Psoas muscle (tissue), 8 donors: Measurements from ENCODE around the gene GPR68. TPM values are rescaled to one million over a fixed set of nuclear protein-coding genes. Genes with fewer than 3 reads are reported as not detected.
"Not testable (repeated sequence)": the region's sequence is repeated elsewhere in the genome, so short reads cannot be mapped to it uniquely, and the experiment has no call there.

Source experiments
- ATAC-seq, 4 donors: fragments of 200-7000 bp; cut with Tn5 transposase; one replicate each; pipeline ENCODE4 v1.9.1; 2020; ENCODE audit warnings: moderate library complexity in 3 of 4, mild to moderate bottlenecking in 2 of 4
- DNase-seq, 2 donors: peaks; one replicate each; pipeline ENCODE4 v3.0.0-alpha.2; 2020
- H3K27ac ChIP-seq: fragments of 200-600 bp; one replicate; pipeline ENCODE4 v1.8.0; 2022
- H3K27me3 ChIP-seq, 3 donors: fragments of 200-600 bp in 1 of 3; one replicate each; pipeline versions ENCODE4 v1.6.1 to v1.8.0; 2013 to 2022; ENCODE audit warnings: low read length in 2 of 3, mild to moderate bottlenecking in 2 of 3, moderate library complexity in 1 of 3; ENCODE audit not compliant: insufficient read depth in 3 of 3
- H3K36me3 ChIP-seq, 2 donors: fragments of 200-600 bp in 1 of 2; one replicate each; pipeline versions ENCODE4 v1.6.1 to v1.8.0; 2013 to 2022; ENCODE audit warnings: low read depth in 1 of 2, mild to moderate bottlenecking in 1 of 2, moderate library complexity in 1 of 2; ENCODE audit not compliant: insufficient read depth in 1 of 2
- H3K4me1 ChIP-seq: fragments of 200-600 bp; one replicate; pipeline ENCODE4 v1.8.0; 2022
- H3K4me3 ChIP-seq: fragments of 200-600 bp; one replicate; pipeline ENCODE4 v1.8.0; 2022; ENCODE audit warnings: mild to moderate bottlenecking
- H3K9me3 ChIP-seq: fragments of 200-600 bp; one replicate; pipeline ENCODE4 v1.8.0; 2022
- CTCF ChIP-seq: fragments of 200-600 bp; IDR thresholded peaks from one replicate; pipeline ENCODE4 v1.8.0; 2022; ENCODE audit warnings: antibody characterized with exemption
- WGBS, 3 donors: extraction: QIAGEN DNeasy Blood & Tissue Kit; methylation state at CpG; one replicate each; pipeline versions ENCODE4 v1.1.6 to v1.1.7; 2013; 5-methylcytosine and 5-hydroxymethylcytosine counted together
- intact Hi-C, 2 donors: fragments of 100-400 bp; cut with DNase I; formaldehyde crosslinking; loops; one replicate each; pipeline versions ENCODE4 v1.11.0 to v1.14.2; 2022
- polyA plus RNA-seq, 3 donors: library from polyadenylated mRNA; stranded (reverse); fragments of 200-250 nt; gene quantifications; one replicate each; pipeline ENCODE4 v1.2.3, GENCODE V29; 2013
- total RNA-seq, 4 donors: library from RNA; stranded (reverse); fragmentation: NEBNext Ultra II Directional in 2 of 4; extraction: Animal tissue kit (Norgen Biotek cat#: 25700) in 2 of 4; gene quantifications; one replicate each; pipeline versions ENCODE4 v1.2.1 to v1.2.4, GENCODE V29; 2021 to 2023
- donor health status: healthy with polysubstance abuse.
- donor health status: DM: no; HTN: no; CAD: no; lungs with moderate emphysema.
- donor health status: Bipolar disorder and iron deficiency.
- donor health status: healthy.
- donor health status: DM: yes; HTN: yes; CAD: no.
- donor health status: DM: no; HTN: no; CAD: no.
- donor health status: DM: no; HTN: no; CAD: no.
- donor health status: DM: yes; HTN: yes; CAD: no.

GPR68 gene
- total and polyA plus RNA-seq, 7 donors: 0.03 to 0.27 (median 0.16) TPM; not detected in 1

DNA sequence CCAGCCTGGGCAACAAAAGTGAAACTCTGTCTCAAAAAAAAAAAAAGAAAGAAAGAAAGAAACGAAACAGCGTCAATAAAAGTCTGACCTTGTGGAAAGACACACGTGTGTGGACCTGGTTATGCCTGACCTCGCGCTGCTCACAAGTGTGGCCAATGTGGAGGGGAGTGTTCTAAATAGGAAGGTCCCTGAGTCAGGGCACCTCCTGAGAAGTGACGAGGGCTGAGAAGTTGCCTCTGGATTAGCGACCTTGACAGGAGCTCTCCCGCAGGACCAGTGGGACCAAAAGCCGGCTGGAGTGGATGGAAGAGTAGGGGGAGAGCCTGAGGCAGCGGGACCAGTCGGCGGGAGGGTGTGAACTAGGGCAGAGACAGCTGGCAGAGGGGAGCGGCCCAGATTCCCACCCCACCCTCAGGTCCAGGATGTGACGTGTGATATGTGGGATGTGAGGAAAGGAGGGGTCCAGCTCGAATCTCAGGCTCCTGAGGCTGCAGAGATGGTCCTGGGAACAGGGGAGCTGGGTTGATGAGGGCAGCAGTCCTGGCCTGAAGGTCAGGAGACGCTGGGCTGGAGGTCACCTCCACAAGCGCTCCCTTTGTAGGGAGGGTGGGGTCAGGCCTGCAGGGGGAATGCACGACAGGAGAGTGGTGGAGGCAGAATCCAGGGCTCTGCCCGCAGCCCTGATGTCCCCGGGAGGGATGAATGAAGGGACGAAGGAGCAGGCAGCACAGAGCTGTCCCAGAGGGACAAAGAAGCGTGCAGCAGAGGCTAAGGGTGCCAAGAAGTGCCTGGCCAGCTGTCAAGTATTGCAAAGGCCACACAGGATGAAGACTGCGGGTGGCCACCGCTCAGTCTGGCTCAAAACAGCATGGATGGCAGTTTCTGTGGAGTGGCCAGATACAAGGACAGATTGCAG is 24.8 kb upstream of the GPR68 start:
- no peaks in the 10 kb centered on the region for H3K9me3 ChIP-seq
- intact Hi-C loops: no loop called here
- no peaks in the 10 kb centered on the region for H3K36me3 ChIP-seq
- H3K27ac ChIP-seq: no peak overlapping the region
- no peak overlapping the region for H3K4me3 ChIP-seq
- 21 to 30% (median 23%) methylated on average over 24 of the region's 24 CpGs for WGBS, 3 donors
- TF ChIP-seq CTCF: no peak
- DNase-seq (peak in 1 of 2 donors; percentile 70), ATAC-seq (peak in 3 of 4 donors; percentile 43 to 57 (median 49))
- H3K27me3 ChIP-seq: peaks cover 0 to 14% (median 2%) of the 10 kb centered on the region in 3 donors
- peaks cover 4% of the 10 kb centered on the region for H3K4me1 ChIP-seq

DNA sequence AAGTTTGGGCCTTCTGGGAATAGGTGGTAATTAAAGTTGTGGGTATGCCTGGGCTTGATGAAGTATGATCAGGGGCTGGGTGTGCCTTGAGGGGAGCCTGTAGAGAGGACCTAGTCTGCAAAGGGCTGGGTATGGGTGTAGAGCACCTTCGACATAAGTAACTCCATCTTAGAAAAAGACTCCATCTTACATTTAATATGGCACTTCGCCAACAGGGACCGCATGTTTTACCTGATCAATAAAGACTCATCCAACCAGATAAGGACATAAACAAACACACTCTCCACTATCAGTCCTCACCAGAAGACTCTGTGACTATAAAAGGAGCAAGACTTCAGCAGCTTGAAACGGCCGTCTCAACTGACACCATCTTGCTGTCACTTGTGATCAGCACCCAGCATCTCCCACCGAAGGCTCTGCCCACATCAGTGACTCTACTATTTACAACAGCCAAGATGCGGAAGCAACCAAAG is 23.5 kb upstream of the GPR68 start:
- no peaks in the 10 kb centered on the region for H3K9me3 ChIP-seq
- H3K4me1 ChIP-seq: peaks cover 4% of the 10 kb centered on the region
- no peak overlapping the region for H3K4me3 ChIP-seq
- intact Hi-C loops: no loop called here
- 96 to 99% (median 98%) methylated on average over 7 of the region's 7 CpGs for WGBS, 3 donors
- ATAC-seq (no peak), DNase-seq (no peak)
- no peaks in the 10 kb centered on the region for H3K36me3 ChIP-seq
- peaks cover 0 to 28% (median 2%) of the 10 kb centered on the region in 3 donors for H3K27me3 ChIP-seq
- TF ChIP-seq CTCF: no peak
- H3K27ac ChIP-seq: no peak overlapping the region

- DNase-seq, H3K27ac ChIP-seq, H3K36me3 ChIP-seq, intact Hi-C loops, H3K9me3 ChIP-seq, H3K4me3 ChIP-seq, ATAC-seq, H3K4me1 ChIP-seq: not testable (repeated sequence)
- WGBS, 3 donors: 93 to 96% (median 95%) methylated on average over 15 of the region's 15 CpGs
- peaks cover 0 to 29% (median 2%) of the 10 kb centered on the region in 3 donors for H3K27me3 ChIP-seq
These were observed 21.8 kb upstream of the GPR68 start for GRCh38 chr14:91266276-91266675.

GRCh38 chr14:91265404-91265803 is 20.9 kb upstream of the GPR68 start:
- Histone ChIP-seq H3K36me3 (no peaks in the 10 kb centered on the region), H3K4me3 (no peak overlapping the region), H3K4me1 (peaks cover 4% of the 10 kb centered on the region), H3K27ac (no peak overlapping the region), H3K27me3 (peaks cover 0 to 33% (median 2%) of the 10 kb centered on the region in 3 donors), H3K9me3 (peaks cover 5% of the 10 kb centered on the region)
- no peak for TF ChIP-seq CTCF
- WGBS, 3 donors: 93 to 95% (median 94%) methylated on average over 7 of the region's 7 CpGs
- intact Hi-C loops: no loop called here
- DNase-seq (no peak), ATAC-seq (no peak)
